SK-N-SH (cell line): Measurements from ENCODE around the gene FBXO44. TPM values are rescaled to one million over a fixed set of nuclear protein-coding genes. Genes with fewer than 3 reads are reported as not detected.

ENCODE experiments used
- CTCF ChIA-PET: fragments of 300-600, 350-600 bp; formaldehyde crosslinking; extraction: SDS; loops from one replicate; lab custom pipeline; 2021; lab: Yijun Ruan, JAX
- POLR2A ChIA-PET: fragments of 350-600 bp; sonication (Branson Sonifier 250); formaldehyde crosslinking; extraction: SDS; loops from one replicate; lab custom pipeline; 2020; ENCODE audit warnings: antibody characterized with exemption, inconsistent platforms; lab: Yijun Ruan, JAX
- DNase-seq: peaks from one replicate; pipeline ENCODE4 v3.0.0; 2012
- H2AFZ ChIP-seq: fragments of 200-600 bp; sonication (generic); 2 replicates; pipeline ENCODE4 v1.8.1; 2016; ENCODE audit warnings: antibody characterized with exemption, mild to moderate bottlenecking, low read depth
- H3F3A ChIP-seq: fragments of 200-600 bp; sonication (generic); replicated peaks from 2 replicates; pipeline ENCODE3; 2016; ENCODE audit warnings: antibody characterized with exemption, mild to moderate bottlenecking; ENCODE audit not compliant: insufficient read depth
- H3K27ac ChIP-seq, 2 experiments: fragments of 200-500 bp in 1 of 2; fragments of 200-600 bp in 1 of 2; sonication (Bioruptor generic) in 1 of 2; sonication (generic), shearing (Covaris generic) in 1 of 2; 2 replicates each; pipeline versions ENCODE4 v1.5.1 to v1.6.1; 2014 to 2016; ENCODE audit warnings: low read depth in 2 of 2, inconsistent platforms in 1 of 2, low read length in 1 of 2, mild to moderate bottlenecking in 1 of 2, mixed read lengths in 1 of 2
- H3K27me3 ChIP-seq: fragments of 200-600 bp; sonication (generic), shearing (Covaris generic); 2 replicates; pipeline ENCODE4 v1.6.1; 2016; ENCODE audit warnings: mixed run types; ENCODE audit not compliant: insufficient read depth
- H3K36me3 ChIP-seq, 2 experiments: fragments of 200-500 bp in 1 of 2; fragments of 200-600 bp in 1 of 2; sonication (Bioruptor generic) in 1 of 2; sonication (generic) in 1 of 2; replicated peaks in 1 of 2; 2 replicates each; pipeline versions ENCODE3 to v1.5.1; 2014 to 2016; ENCODE audit warnings: low read length in 1 of 2, mild to moderate bottlenecking in 1 of 2; ENCODE audit not compliant: insufficient read depth in 2 of 2, control insufficient read depth in 1 of 2
- H3K4me1 ChIP-seq, 2 experiments: fragments of 200-500 bp in 1 of 2; fragments of 200-600 bp in 1 of 2; sonication (Bioruptor generic) in 1 of 2; sonication (generic), shearing (Covaris generic) in 1 of 2; 2 replicates each; pipeline versions ENCODE4 v1.5.1 to v1.6.1; 2014 to 2016; ENCODE audit warnings: low read depth in 1 of 2, low read length in 1 of 2, mixed run types in 1 of 2; ENCODE audit not compliant: insufficient read depth in 2 of 2, control insufficient read depth in 1 of 2
- H3K4me2 ChIP-seq: fragments of 200-600 bp; sonication (generic), shearing (Covaris generic); 2 replicates; pipeline ENCODE4 v1.6.1; 2017; ENCODE audit warnings: mixed run types
- H3K4me3 ChIP-seq, 2 experiments: fragments of 200-500 bp in 1 of 2; fragments of 200-600 bp in 1 of 2; sonication (Bioruptor generic) in 1 of 2; sonication (generic), shearing (Covaris generic) in 1 of 2; 2 replicates each; pipeline versions ENCODE4 v1.5.1 to v1.8.1; 2014 to 2016; ENCODE audit warnings: low read depth in 2 of 2, inconsistent platforms in 1 of 2, low read length in 1 of 2, mild to moderate bottlenecking in 1 of 2, mixed read lengths in 1 of 2, moderate library complexity in 1 of 2
- H3K79me2 ChIP-seq: fragments of 200-600 bp; sonication (generic); 2 replicates; pipeline ENCODE4 v1.8.1; 2017; ENCODE audit warnings: mild to moderate bottlenecking; ENCODE audit not compliant: insufficient read depth
- H3K9ac ChIP-seq: fragments of 200-600 bp; sonication (generic); 2 replicates; pipeline ENCODE4 v1.6.1; 2017; ENCODE audit warnings: mixed run types
- H3K9me2 ChIP-seq: fragments of 200-600 bp; sonication (generic); 2 replicates; pipeline ENCODE4 v1.6.1; 2017; ENCODE audit warnings: mixed run types
- H3K9me3 ChIP-seq: fragments of 200-600 bp; sonication (generic); 2 replicates; pipeline ENCODE4 v1.6.1; 2017; ENCODE audit warnings: mixed run types, mild to moderate bottlenecking, moderate library complexity
- H4K20me1 ChIP-seq: fragments of 200-600 bp; sonication (generic); 2 replicates; pipeline ENCODE4 v1.6.1; 2017; ENCODE audit warnings: mild to moderate bottlenecking, mixed run types; ENCODE audit not compliant: insufficient read depth
- CHD2 ChIP-seq: fragments of 150-350 bp; IDR thresholded peaks from 2 replicates; pipeline ENCODE4 v1.6.1; 2018; ENCODE audit warnings: low read length; ENCODE audit not compliant: partially characterized antibody
- ELF1 ChIP-seq: IDR thresholded peaks from 2 replicates; pipeline ENCODE4 v1.4.0; 2012
- FOXJ3 ChIP-seq: sonication (generic); formaldehyde crosslinking; IDR thresholded peaks from 2 replicates; pipeline ENCODE4 v1.5.1; 2020; ENCODE audit warnings: mild to moderate bottlenecking, missing genetic modification reagents
- JUND ChIP-seq: IDR thresholded peaks from 2 replicates; pipeline ENCODE4 v1.4.0; 2012
- MEF2A ChIP-seq: IDR thresholded peaks from 2 replicates; pipeline ENCODE4 v1.4.0; 2012; ENCODE audit warnings: low read depth, borderline replicate concordance
- TEAD4 ChIP-seq: IDR thresholded peaks from 2 replicates; pipeline ENCODE4 v1.4.0; 2012; ENCODE audit warnings: mild to moderate bottlenecking, borderline replicate concordance; ENCODE audit not compliant: insufficient read depth
- USF1 ChIP-seq: IDR thresholded peaks from 2 replicates; pipeline ENCODE4 v1.4.0; 2012; ENCODE audit warnings: low read depth, borderline replicate concordance
- YY1 ChIP-seq: IDR thresholded peaks from 2 replicates; pipeline ENCODE4 v1.4.0; 2012; ENCODE audit warnings: low read depth, mild to moderate bottlenecking
- ZBTB33 ChIP-seq: IDR thresholded peaks from 2 replicates; pipeline ENCODE4 v1.4.0; 2012; ENCODE audit warnings: low read depth, borderline replicate concordance
- WGBS: methylation state at CpG from one replicate; pipeline ENCODE4 v1.1.6; 2017; ENCODE audit warnings: low lambda C conversion rate; 5-methylcytosine and 5-hydroxymethylcytosine counted together
- polyA plus RNA-seq, 3 experiments: library from polyadenylated mRNA; depleted of rRNA; stranded (reverse); fragments of >200 nt; gene quantifications; 2 replicates each; pipeline ENCODE4 v1.2.3, GENCODE V29; 2012
- TF ChIP-seq, protein P1 (sequence below): IDR thresholded peaks from 2 replicates; pipeline ENCODE4 v1.4.0; 2012; ENCODE audit warnings: low read depth
- TF ChIP-seq, protein P2 (sequence below): fragments of 200-600 bp; sonication (generic); IDR thresholded peaks from 2 replicates; pipeline ENCODE4 v1.6.1; 2017; ENCODE audit warnings: antibody characterized with exemption, mild to moderate bottlenecking, moderate library complexity
- TF ChIP-seq, protein P3 (sequence below): IDR thresholded peaks from 2 replicates; pipeline ENCODE4; 2012

FBXO44 gene
- polyA plus RNA-seq, 1 of the 3 experiments (the other 2 are of a cell fraction) = 42.8 TPM

GRCh38 chr1:11682799-11683198, 28.1 kb downstream of the FBXO44 start:
- ChIA-PET CTCF (interaction anchor here (1.0 to 7.5 kb wide), 6 partner anchors 19 to 226 kb away, joined by 3 to 51 read pairs (median 12); partner anchors contain the start of gene FBXO6), POLR2A (interaction anchor here (0.6 to 0.8 kb wide), 3 partner anchors 29 to 298 kb away, joined by 3 to 5 read pairs (median 4); no protein-coding TSS in a partner anchor)
- Histone ChIP-seq H3F3A (peaks cover 6% of the 10 kb centered on the region), H4K20me1 (no peaks in the 10 kb centered on the region), H3K4me3 (no peak overlapping the region), H3K9me2 (no peaks in the 10 kb centered on the region), H3K27ac (no peak overlapping the region), H3K27me3 (no peaks in the 10 kb centered on the region), H3K9ac (no peak overlapping the region), H3K4me2 (no peak overlapping the region), H3K36me3 (peaks cover 0 to 6% of the 10 kb centered on the region in 2 experiments), H3K79me2 (peaks cover 18% of the 10 kb centered on the region; the same call in 1 of the 2 replicates), H2AFZ (no peak overlapping the region), H3K4me1 (peaks cover 10 to 16% of the 10 kb centered on the region in 2 experiments; a peak in 2 of 4 replicates), H3K9me3 (no peaks in the 10 kb centered on the region)
- 63% methylated on average over 1 of the region's 1 CpG for WGBS
- DNase-seq = no peak
- no peak for TF ChIP-seq ZBTB33
- TF ChIP-seq, protein P1, sequence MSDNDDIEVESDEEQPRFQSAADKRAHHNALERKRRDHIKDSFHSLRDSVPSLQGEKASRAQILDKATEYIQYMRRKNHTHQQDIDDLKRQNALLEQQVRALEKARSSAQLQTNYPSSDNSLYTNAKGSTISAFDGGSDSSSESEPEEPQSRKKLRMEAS = no peak
- TF ChIP-seq, protein P2, sequence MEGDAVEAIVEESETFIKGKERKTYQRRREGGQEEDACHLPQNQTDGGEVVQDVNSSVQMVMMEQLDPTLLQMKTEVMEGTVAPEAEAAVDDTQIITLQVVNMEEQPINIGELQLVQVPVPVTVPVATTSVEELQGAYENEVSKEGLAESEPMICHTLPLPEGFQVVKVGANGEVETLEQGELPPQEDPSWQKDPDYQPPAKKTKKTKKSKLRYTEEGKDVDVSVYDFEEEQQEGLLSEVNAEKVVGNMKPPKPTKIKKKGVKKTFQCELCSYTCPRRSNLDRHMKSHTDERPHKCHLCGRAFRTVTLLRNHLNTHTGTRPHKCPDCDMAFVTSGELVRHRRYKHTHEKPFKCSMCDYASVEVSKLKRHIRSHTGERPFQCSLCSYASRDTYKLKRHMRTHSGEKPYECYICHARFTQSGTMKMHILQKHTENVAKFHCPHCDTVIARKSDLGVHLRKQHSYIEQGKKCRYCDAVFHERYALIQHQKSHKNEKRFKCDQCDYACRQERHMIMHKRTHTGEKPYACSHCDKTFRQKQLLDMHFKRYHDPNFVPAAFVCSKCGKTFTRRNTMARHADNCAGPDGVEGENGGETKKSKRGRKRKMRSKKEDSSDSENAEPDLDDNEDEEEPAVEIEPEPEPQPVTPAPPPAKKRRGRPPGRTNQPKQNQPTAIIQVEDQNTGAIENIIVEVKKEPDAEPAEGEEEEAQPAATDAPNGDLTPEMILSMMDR = no peak
- TF ChIP-seq, protein P3, sequence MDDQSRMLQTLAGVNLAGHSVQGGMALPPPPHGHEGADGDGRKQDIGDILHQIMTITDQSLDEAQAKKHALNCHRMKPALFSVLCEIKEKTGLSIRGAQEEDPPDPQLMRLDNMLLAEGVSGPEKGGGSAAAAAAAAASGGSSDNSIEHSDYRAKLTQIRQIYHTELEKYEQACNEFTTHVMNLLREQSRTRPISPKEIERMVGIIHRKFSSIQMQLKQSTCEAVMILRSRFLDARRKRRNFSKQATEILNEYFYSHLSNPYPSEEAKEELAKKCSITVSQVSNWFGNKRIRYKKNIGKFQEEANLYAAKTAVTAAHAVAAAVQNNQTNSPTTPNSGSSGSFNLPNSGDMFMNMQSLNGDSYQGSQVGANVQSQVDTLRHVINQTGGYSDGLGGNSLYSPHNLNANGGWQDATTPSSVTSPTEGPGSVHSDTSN = no peak
- no peak for TF ChIP-seq USF1
- no peak for TF ChIP-seq ELF1
- TF ChIP-seq MEF2A = no peak
- TF ChIP-seq CHD2 = no peak
- no peak for TF ChIP-seq TEAD4
- TF ChIP-seq JUND = no peak
- no peak for TF ChIP-seq YY1
- TF ChIP-seq FOXJ3 (CRISPR knock-in tag) = no peak
